GM12878 (cell line): ENCODE data around the gene LMAN1L.

Experiments used
- CHD1 ChIP-seq: IDR thresholded peaks from 2 replicates; pipeline ENCODE4 v1.6.1; 2012; ENCODE audit warnings: low read depth, low read length, improper control_type of control experiment
- CTCF ChIP-seq, 3 experiments: IDR thresholded peaks in 2 of 3; conservative IDR thresholded peaks in 1 of 3; 2 replicates each; pipeline ENCODE4 v1.5.1; 2011; ENCODE audit warnings: low read depth in 3 of 3, low read length in 3 of 3, mild to moderate bottlenecking in 3 of 3, control low read depth in 2 of 3, moderate library complexity in 2 of 3, inconsistent platforms in 1 of 3, mixed read lengths in 1 of 3; ENCODE audit not compliant: control insufficient read depth in 2 of 3, insufficient read depth in 1 of 3; ENCODE audit errors: extremely low read depth in 1 of 3
- FOXM1 ChIP-seq: IDR thresholded peaks from 2 replicates; pipeline ENCODE4 v1.6.1; 2012; ENCODE audit warnings: low read depth, mild to moderate bottlenecking, inconsistent platforms, low read length, moderate library complexity
- GABPA ChIP-seq: IDR thresholded peaks from 2 replicates; pipeline ENCODE4 v1.6.1; 2014; ENCODE audit warnings: antibody characterized with exemption, low read depth, mild to moderate bottlenecking, inconsistent platforms
- HDAC6 ChIP-seq: fragments of 200-600 bp; sonication (generic); IDR thresholded peaks from one replicate; pipeline ENCODE4 v1.8.0; 2017; ENCODE audit warnings: antibody characterized with exemption; ENCODE audit not compliant: unreplicated experiment
- KDM1A ChIP-seq: fragments of 200-600 bp; sonication (generic); IDR thresholded peaks from 2 replicates; pipeline ENCODE4 v1.6.1; 2016; ENCODE audit warnings: borderline replicate concordance
- MAX ChIP-seq: IDR thresholded peaks from 2 replicates; pipeline ENCODE4 v1.6.1; 2012; ENCODE audit warnings: low read depth, low read length, improper control_type of control experiment
- POLR2AphosphoS5 ChIP-seq: IDR thresholded peaks from 2 replicates; pipeline ENCODE4 v1.6.1; 2011; ENCODE audit warnings: mild to moderate bottlenecking, low read length, inconsistent platforms
- REST ChIP-seq: IDR thresholded peaks from 2 replicates; pipeline ENCODE4 v1.6.1; 2012; ENCODE audit warnings: mild to moderate bottlenecking, low read depth, low read length
- SP1 ChIP-seq: IDR thresholded peaks from one replicate; pipeline ENCODE4 v1.6.1; 2011; ENCODE audit warnings: low read depth, low read length
- SRF ChIP-seq, 2 experiments: IDR thresholded peaks; 2 replicates each; pipeline ENCODE4 v1.6.1; 2011; ENCODE audit warnings: low read depth in 2 of 2, low read length in 2 of 2, mild to moderate bottlenecking in 1 of 2, moderate library complexity in 1 of 2

GRCh38 chr15:74873036-74873755 lies 60.6 kb downstream of the LMAN1L start, which contains the start of gene SCAMP2:
- TF ChIP-seq CHD1 (no peak), CTCF (IDR thresholded peaks at IDR 0.05 in 2 of 3, conservative IDR thresholded peaks at IDR 0.05 in 1 of 3; ENCODE audit: control insufficient read depth in 2 of 3, extremely low read depth in 1 of 3, insufficient read depth in 1 of 3, low read depth in 3 of 3, low read length in 3 of 3) (no peak), POLR2AphosphoS5 (peak; percentile 91; the same call in 1 of the 2 replicates), SRF (IDR thresholded peaks at IDR 0.05; ENCODE audit: low read depth in 2 of 2, low read length in 2 of 2) (no peak), MAX (peak; percentile 21; the same call in 1 of the 2 replicates), KDM1A (no peak), REST (no peak), GABPA (no peak), HDAC6 (no peak), SP1 (peak; percentile 90), FOXM1 (no peak)
